ENCODE results near the gene OR1K1.

Gene OR1K1, protein sequence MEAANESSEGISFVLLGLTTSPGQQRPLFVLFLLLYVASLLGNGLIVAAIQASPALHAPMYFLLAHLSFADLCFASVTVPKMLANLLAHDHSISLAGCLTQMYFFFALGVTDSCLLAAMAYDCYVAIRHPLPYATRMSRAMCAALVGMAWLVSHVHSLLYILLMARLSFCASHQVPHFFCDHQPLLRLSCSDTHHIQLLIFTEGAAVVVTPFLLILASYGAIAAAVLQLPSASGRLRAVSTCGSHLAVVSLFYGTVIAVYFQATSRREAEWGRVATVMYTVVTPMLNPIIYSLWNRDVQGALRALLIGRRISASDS

DNA sequence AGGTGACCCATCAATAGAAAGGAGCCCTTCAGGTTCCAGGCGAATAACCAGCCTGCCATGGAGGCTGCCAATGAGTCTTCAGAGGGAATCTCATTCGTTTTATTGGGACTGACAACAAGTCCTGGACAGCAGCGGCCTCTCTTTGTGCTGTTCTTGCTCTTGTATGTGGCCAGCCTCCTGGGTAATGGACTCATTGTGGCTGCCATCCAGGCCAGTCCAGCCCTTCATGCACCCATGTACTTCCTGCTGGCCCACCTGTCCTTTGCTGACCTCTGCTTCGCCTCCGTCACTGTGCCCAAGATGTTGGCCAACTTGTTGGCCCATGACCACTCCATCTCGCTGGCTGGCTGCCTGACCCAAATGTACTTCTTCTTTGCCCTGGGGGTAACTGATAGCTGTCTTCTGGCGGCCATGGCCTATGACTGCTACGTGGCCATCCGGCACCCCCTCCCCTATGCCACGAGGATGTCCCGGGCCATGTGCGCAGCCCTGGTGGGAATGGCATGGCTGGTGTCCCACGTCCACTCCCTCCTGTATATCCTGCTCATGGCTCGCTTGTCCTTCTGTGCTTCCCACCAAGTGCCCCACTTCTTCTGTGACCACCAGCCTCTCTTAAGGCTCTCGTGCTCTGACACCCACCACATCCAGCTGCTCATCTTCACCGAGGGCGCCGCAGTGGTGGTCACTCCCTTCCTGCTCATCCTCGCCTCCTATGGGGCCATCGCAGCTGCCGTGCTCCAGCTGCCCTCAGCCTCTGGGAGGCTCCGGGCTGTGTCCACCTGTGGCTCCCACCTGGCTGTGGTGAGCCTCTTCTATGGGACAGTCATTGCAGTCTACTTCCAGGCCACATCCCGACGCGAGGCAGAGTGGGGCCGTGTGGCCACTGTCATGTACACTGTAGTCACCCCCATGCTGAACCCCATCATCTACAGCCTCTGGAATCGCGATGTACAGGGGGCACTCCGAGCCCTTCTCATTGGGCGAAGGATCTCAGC, at the start of gene OR1K1:
TSS of gene OR1K1 (plus strand) at position 58 of the 995 bp plus-strand sequence. CDS start at position 58, 0 bp downstream.
- DNase-seq, result no peak

DNA sequence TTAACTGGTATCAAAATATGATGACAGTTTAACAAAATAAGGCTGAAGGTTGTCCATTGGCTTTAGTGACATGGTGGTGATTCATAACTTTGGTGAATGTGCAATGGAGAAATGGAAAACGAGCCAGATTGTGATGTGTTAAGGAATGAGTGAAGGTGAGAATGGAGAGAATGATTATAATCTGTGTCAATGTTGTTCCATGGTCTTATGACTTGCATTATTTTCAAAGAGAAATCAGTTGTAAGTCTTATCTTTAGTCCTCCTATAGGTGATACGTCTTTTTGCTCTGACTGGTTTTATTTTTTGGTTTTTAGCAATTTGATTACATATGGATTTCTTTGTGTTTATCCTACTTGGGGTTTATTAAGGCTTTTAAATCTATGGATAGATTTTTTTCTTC, 45.1 kb upstream of the OR1K1 start:
- no peak for DNase-seq

DNA sequence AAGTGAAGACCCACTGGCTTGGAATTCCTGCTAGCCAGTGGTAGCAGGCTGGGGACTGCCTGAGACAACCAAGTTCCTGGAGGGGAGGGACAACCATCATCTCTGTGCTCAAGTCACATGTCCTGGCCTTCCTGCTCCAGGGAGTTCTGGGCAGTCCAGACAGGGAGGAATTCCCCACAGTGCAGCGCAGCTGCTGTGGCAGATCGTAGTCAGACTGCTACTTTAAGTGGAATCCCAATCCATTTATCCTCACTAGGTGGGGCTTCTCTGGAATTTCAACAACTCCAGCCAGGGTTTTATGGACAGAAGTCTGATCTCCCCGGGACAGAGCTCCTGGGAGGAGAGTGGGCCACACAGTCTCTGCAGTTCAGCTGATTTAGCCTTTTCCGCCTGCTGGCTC, 32.1 kb upstream of the OR1K1 start:
- no peak for DNase-seq

DNA sequence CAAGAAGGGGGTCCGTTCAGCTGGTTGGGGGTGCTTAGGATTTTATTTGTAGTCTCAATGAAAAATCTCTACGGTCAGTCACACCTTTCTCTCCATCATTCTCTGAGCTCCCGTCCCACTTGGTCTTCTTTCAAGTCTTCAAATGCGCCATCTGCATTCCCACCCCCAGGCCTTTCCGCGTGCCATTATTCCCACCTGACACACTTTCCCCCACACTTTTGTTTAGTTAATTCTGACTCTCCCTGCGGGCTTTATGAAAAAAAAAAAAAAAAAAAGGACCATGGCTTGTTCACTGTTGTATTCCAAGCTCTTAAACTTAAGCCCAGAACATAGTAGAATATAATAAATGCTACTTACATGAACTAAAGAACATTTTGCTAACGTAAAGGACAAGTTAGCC, 22.9 kb upstream of the OR1K1 start:
- DNase-seq, result no peak

DNA sequence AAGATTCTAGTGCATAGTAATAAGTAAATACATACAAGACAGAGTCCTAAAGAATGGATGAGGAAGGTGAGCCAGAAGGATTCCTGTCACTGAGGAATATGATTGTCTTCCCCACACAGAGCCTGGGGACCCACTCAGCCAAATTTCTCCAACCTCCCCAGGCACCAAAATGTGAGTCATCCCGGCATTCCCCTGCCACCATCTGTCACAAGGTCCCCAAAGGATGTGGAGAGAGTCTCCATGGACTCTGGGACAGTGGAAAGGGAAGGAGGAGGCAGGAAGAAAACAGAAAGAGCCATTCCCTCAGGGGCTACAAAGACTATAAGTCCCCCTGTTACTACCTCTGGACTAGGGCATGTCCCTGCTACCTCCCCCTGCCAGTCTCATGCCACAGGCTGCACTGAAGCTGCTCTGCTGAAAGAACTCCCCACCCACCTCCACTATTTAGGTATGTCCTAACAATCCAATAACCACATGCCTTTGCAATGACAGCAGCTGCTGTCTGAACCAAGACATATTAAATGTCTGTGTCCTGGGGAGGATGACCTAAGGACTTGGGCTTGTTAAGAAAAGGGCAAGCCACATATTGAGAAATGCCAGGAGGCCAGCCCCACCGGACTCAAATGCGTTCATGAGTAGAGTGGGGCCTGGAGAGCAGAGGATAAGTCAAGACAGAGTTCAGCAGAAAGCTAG, 21.8 kb upstream of the OR1K1 start:
- no peak for DNase-seq

DNA sequence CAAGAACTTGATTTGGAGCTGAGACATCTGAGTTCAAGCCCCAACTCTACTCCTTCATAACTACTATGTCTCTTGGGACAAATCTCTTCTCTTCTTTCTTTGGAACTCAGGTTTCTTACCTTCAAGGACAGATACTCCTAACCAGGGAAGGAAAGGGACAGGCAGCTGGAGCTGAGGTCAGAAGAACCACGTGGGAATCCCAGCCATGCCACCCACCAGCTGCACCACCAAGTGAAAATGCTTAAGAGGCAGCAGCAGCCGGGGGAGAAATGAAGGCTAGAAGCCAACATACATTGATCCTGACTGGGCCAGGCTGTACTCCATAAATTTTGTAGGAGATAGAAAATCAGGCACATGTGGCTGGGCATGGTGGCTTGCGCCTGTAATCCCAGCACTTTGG, 20.7 kb upstream of the OR1K1 start:
- no peak for DNase-seq

DNA sequence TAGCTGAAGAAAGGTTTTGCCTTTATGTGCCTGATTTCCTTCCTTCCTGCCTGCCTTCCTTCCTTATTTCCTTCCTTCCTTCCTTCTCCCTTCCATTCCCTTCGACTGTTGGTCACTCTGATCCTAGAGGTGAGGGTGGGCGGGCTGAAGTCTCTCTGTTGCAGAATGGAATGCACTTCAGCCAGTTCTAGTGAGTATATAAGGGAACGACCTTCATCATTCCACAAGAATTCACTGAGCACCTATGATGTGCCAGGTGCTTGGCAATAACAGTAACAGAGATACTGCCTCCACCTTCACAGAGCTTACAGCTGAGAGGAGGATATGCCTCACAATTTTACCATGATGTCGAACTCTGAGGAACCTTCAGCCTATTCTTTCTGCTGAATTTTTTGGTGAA, 19.9 kb upstream of the OR1K1 start:
- DNase-seq, result no peak

DNA sequence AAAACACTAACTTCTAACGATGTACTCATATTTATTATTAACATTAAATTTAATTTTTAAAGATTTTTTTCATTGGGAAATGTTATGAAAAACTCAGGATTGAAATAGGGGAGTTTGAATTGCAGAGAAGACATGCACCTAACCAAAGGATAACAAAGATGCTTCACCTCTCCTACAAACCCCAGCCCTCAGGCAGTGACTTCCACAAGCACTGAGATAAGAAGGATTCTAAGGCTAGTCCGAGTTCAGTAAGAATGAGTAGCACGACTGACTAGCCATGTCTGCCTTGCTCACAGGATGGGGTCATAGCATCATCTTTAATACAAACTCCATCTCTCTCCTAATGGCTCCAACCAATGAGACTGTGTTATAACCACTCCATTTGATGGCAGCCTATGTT, 18.3 kb upstream of the OR1K1 start:
- no peak for DNase-seq

DNA sequence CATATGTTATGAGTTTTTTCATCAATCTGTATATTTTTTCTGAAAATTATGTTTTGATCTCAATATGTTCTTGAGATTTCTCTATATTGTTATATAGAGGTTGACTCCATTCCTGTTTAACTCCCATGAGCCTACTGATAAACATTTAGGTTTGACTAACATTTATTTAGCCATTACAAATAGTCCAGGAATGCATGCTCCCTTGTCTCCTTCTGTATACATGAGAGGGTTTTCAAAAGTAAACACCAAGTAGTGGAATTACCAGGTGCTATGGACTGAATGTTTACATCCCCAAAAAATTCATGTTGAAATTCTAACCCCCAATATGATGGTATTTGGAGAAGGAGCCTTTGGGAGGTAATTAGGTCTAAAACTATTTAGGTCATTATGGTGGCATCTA, 14.7 kb upstream of the OR1K1 start:
- DNase-seq, result no peak

DNA sequence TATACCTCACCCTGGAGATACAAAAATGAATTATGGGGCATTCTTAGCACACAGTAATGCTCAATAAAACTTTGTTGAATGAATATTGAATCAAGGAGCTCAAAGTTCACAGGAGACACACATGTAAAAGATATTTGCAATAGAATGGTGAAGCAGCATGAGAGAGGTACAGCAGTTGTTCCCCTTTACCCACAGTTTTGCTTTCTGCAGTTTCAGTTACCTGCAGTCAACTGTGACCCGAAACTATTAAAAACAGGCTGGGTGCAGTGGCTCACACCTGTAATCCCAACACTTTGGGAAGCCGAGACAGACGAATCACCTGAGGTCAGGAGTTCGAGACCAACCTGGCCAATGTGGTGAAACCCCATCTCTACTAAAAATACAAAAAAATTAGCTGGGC, 13.6 kb upstream of the OR1K1 start:
- DNase-seq, result no peak

DNA sequence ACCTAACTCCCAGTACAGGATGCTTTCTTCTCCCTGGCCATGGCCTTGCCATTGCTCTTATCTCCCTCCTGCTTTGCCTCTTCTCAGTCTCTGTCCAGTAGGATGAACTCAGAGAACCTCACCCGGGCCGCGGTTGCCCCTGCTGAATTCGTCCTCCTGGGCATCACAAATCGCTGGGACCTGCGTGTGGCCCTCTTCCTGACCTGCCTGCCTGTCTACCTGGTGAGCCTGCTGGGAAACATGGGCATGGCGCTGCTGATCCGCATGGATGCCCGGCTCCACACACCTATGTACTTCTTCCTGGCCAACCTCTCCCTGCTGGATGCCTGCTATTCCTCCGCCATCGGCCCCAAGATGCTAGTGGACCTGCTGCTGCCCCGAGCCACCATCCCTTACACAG, 11.1 kb upstream of the OR1K1 start, which contains the start of gene OR5C1:
TSS of gene OR5C1 (plus strand) at position 103 of the 400 bp plus-strand sequence. CDS start at position 103, 0 bp downstream.
- DNase-seq, result no peak

DNA sequence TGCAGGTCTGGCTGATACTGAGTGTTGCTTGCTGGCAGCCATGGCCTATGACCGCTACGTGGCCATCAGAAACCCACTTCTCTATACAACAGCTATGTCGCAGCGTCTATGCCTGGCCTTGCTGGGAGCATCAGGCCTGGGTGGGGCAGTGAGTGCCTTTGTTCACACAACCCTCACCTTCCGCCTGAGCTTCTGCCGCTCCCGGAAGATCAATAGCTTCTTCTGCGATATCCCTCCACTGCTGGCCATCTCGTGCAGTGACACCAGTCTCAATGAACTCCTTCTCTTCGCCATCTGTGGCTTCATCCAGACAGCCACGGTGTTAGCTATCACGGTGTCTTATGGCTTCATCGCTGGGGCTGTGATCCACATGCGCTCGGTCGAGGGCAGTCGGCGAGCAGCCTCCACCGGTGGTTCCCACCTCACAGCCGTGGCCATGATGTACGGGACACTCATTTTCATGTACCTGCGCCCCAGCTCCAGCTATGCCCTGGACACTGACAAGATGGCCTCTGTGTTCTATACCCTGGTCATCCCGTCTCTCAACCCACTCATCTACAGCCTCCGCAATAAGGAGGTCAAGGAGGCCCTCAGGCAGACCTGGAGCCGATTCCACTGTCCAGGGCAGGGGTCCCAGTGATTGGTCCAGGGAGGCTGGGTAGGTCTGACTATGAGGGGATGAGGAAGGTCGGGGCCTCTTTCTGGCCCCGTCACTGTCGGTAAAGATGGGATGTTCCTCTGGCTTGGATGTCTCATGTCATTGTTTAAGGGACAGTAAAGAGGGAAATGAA, 10.5 kb upstream of the OR1K1 start:
- DNase-seq, result no peak

DNA sequence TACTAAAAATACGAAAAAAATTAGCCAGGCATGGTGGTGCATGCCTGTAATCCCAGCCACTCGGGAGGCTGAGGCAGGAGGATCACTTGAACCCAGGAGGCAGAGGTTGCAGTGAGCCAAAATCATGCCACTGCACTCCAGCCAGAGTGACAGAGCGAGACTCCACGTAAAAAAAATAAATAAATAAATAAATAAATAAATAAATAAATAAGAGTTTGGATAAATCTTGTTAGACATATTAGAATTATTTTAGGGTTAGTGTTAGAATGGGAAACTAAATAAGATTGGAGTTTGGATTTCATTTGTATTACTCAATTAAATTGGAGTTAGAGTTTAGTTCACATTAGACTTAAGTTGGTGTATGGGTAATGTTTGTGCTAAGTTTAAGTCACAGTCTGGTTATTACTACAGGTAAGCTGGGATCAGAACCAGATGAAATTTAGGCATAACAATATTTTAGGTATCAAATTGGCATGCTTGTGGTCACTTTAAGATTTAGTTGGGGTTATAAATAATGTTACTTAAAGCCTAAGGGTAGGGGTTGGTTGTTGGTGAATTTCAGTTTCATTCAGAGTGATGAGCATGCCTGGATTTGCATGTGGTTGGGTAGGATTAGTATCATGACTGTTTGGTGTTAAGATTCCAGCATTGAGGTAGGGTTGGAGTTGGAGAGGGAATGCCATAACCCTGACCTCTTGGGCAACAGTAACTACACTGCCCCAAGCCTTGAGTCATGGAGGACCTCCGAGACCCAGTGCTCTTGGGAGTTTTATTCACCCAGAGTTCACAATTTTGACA, 7.9 kb upstream of the OR1K1 start:
- no peak for DNase-seq

DNA sequence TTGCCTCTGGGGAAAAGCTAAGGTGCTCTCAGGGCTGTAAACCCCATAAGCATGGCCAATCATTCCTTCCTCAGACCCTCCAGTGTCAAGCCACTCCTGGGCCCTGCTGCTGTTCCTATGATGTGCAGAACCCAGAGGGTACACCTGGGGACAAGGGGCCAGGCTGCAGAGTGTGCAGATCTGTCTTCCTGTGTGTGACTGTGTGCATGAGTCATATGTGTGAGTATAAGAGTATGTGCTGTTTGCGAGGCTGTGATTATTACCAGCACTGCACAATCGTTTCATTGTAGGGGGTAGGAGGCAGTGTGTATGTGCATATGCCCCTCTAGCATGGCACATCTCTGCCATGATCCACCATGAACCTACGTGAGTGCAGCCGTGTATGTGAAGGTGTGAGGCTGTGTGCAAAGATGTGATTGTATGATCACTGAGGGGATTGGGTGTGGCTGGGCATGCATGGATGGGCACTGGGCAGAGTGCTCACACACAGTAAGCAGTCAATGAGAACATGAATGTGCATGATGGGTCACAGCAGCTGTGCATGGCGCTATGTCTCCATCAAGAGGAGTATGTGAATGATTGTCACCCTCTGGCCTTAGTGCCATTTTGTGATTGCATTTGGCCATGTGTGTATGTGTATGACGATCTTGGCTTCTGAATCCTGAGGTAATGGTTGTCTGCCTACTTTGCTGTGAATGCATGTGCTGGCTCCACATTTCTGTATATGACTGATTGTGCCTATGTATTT, 2.4 kb upstream of the OR1K1 start:
- no peak for DNase-seq

DNA sequence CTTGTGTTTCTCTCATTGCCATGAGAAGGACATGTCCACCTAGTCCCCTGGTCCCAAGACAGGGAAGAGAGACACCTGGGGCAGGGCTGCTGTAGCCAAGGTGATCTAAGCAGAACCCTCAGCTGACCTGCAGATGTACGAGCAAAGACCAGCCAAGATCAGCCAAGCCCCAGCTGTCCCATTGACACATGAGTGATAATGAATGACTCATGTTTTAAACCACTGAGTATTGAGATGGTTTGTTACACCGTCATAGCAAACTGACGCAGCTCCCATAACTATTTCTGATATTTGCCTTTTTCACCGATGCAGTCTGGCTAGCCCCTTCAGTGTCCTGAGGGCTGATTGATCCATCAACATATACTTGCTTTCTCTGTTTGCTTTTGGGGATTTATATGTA, 6.7 kb downstream of the OR1K1 start:
- DNase-seq, result no peak

DNA sequence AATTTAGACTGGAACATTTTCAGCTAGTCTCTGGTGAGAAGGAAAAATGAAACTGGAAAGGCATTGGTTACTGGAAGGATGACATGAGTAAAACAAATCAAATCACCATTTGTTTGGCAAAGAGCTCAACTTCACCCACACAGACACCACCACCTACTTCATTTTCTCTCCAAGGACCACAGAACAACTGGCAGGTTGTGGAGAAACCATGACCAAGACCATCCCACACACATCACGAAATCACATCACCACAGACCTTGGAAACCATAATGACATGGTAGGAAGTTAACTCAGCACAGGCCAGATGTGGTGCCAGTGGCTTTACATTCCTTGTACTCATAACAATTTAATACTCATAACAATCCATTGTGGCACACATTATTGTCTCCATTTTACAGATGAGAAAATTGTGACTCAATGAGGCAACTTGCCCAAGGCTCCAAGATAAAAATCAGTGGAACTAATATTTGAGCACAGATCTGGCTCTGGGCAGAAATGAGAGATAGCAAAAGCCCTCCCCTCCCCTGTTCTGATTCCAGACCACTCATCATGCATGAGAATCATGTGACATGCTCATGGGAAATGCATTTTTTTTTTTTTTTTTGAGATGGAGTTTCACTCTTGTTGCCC, 7.5 kb downstream of the OR1K1 start:
- DNase-seq, result no peak

DNA sequence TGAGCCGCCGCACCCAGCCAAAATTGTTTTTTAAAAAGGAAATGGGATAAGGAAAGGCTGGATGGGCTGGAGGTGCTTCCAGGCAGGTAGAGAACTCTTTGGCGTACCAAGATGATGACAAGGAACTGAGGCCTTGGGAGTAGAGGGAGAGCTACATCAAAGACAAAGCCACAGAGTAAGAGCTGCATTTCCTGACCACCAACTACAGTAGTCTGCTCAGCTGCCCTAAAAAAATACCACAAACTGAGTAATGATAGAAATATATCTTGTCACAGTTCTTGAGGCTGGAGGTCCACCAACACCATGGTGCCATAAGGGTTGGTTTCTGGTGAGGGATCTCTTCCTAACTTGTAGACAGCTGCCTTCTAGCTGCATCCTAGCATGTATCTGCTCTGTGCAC, 8.2 kb downstream of the OR1K1 start:
- no peak for DNase-seq

DNA sequence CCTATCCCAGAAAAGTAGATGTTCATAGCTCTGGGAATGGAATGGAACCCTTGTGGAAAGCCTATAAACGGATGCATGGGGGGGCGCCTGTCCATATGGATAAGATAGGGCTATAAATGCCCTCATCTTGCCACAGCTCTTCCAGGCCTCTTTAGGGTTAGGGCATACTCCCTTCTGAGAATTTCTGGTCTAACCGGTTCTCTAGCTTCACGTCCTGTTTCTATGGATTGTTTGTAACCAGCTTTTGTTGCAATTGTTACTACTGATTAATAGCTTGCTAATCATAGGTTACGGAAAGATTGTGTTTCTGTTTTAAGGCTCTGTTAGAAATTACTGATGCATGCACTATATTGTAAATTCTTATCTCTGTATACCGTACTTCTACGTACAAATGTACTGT, 9.3 kb downstream of the OR1K1 start:
- peak; percentile 57 for DNase-seq

DNA sequence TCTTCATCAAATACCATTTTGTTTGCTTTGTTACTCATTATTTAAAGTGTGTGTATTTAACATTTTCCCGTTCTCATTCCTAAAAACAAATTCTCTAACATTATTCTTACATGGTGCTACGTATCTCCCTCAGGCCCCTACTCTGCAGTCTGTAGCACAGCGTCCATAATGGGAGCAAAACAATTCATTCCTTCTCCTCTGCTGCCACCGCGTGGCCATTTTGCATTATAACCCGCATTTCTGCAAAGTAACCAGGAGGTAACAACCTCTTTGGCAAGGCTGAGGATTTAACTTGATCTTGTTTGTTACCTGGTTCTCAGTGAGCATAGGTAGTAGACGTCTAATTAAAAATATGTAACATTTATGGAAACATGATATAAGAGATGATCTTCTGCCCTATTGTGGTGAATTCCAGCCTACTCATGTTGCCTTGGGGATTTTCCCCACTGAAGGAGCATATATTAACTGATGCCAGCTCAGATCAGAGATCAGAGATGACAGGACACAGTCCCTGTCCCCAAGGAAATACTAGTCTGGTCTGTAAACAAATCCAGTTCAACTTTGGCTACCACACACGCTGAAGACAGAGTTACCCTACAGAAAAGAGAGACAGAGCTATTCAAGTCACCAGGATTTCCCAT, 10.5 kb downstream of the OR1K1 start:
- DNase-seq, result peak; percentile 89

DNA sequence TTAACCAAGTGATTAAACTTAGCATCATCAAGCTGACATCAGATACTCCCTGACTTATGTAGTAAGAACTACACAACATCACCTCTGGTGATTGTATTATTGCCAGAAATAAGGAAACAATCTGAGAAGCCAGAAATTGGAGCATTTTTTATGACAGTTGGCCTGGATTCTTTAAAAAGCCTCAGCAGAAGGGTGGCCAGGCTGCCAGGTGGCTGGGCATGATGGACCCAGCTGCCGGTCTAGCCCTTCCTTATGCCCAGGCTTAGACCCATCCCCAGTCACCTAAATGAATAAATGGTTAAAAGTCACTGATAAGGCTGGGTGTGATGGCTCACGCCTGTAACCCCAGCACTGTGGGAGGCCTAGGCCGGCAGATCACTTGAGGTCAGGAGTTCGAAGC, 12.8 kb downstream of the OR1K1 start:
- no peak for DNase-seq
